GM18909 (cell line): ENCODE measurements around the gene IBA57.

Experiments
- ATAC-seq: cut with Tn5 transposase; IDR thresholded peaks from one replicate; pipeline ENCODE4 v1.9.1; 2021; ENCODE audit warnings: mild to moderate bottlenecking; ENCODE audit not compliant: unreplicated experiment, poor library complexity

The IBA57 gene

DNA sequence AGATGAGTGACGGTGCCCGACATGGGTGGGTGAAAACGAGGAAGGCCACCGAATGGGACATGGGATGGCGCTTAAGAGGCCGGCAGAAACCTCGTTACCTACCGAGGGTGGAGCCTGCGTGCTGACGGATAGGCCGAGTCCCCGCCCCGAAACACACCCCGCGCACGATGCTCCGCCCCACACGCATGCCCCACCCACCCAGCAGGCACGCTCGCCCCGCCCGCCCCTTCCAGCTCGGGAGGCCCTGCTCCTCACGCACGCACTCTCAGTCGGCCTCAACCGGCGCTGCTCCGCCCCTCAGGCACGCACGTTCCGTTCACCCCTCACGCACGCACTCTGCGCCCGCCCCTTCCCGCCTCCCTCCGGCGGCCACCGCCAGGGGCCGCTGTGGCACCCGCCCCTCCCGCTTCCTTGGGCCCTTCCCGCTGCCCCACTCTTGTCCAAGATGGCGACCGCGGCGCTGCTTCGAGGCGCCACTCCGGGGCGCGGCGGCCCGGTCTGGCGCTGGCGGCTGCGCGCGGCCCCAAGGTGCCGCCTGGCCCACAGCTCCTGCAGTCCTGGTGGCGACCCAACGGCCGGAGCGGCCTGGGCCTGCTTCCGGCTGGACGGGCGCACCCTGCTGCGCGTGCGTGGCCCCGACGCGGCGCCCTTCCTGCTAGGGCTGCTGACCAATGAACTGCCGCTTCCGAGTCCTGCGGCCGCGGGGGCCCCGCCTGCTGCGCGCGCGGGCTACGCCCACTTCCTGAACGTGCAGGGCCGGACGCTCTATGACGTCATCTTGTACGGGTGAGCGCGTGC lies at the start of gene IBA57:
IBA57 (plus strand) TSS at position 433 of the 798 bp plus-strand sequence; CDS start at position 446, 13 bp downstream.
- peak; percentile 84 for ATAC-seq

DNA sequence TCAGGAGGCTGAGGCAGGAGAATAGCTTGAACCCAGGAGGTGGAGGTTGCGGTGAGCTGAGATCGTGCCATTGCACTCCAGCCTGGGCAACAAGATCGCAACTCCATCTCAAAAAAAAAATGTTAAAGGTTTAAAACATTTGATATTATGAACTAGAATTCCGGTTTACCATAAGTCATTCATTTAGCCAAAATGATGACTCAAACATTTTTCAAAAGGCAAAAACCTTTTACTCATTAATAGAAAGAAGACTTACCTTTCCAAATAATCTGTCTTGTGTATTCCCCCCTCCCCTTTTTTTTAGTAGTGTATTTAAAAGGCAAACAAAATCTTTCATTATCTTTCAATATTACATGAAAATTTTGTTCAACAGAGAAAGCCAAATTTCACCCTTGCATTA lies 48.3 kb upstream of the IBA57 start:
- ATAC-seq = no peak

- no peak for ATAC-seq
Measured at GRCh38 chr1:228118040-228118439, 47.6 kb upstream of the IBA57 start.

DNA sequence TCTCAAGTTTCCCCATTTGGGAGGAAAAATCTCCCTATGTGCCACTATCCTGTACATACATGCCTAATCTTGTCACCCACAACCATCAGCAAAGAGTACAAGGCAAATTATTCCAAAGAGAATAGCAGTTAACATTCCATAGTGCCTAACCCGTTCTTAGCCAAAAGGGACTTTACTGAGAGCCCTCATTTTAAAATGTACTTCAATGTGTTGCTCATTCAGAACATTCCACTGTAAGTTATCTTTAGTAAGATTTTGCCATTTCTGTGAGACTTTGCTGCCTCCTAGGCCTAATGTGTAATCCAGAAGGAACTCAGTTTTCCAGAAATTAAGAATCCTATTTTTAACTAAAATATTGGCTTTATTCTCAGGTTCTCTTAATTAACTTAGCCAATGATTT lies 45.3 kb upstream of the IBA57 start:
- ATAC-seq = no peak

DNA sequence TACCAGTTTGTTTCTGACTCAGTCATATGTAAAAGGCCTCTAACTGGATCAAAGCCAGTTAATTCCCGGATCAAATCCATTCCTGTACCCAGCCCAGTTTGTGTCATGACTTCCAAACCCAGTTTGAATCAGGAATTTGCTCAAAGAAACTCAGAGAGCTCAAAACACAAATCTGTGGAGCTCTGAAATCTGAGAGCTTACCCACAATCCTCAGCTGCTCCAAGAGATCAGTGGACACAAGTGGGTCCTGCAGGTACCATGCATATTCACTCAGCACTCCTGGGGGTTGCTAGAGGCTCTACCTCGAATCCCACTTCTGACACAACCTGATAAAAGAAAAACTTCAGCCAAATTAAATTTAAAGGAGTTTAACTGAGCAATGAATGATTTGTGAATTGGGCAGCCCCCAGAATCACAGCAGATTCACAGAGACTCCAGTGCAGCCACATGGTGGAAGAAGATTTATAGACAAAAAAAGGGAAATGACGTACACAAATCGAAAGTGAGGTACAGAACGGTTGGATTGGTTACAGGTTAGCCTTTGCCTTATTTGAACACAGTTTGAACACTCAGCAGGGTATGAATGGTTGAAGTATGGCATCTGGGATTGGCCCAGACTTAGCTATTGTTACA lies 44.6 kb upstream of the IBA57 start:
- ATAC-seq = no peak

DNA sequence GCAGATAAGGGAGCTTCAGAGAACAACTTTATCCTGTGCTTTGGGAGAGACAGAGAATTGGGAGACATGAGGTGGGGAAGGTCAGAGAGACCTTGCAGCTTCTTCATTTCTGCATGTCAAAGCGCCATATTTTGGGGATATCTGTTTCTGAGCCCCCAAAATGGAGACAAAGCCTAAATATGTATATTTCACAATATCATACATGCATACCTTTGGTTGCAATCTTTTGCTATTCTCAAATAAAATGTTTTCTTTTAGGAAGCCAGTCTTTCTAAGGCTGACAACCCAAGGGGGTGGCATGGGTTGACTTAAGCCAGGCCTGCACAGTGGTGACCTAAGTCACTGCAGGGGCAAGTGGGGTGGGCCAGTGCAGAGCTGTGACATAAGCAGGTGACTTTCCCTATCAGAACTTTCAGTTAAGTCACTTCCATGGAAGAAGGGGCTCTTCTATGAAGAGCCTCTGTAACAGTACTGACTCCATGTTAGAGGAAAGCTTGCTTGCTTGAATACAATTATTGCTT lies 42.6 kb upstream of the IBA57 start:
- no peak for ATAC-seq

GRCh38 chr1:228123505-228123904 lies 42.1 kb upstream of the IBA57 start:
- ATAC-seq = no peak

GRCh38 chr1:228125185-228125584 lies 40.4 kb upstream of the IBA57 start:
- ATAC-seq = no peak

DNA sequence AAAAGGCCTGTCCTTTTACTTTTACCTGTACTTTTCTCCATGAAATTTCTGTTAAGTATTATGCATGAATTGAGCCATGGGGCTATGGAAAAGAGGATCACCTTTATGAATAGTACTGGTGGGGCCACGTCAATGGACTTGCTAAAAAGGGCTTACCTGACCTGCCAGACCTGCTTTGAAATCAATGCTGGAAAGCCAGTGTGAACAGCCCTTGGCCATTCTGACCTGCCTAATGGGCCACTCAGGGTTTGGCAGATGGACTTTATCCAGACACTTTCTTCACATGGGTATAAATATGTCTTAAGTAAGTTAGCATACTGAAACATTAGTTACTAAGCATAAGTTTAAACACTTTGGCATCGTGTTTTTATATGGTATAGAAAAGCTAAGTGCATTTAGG lies 33.8 kb upstream of the IBA57 start:
- no peak for ATAC-seq

GRCh38 chr1:228134591-228134990 lies 31.0 kb upstream of the IBA57 start:
- no peak for ATAC-seq

DNA sequence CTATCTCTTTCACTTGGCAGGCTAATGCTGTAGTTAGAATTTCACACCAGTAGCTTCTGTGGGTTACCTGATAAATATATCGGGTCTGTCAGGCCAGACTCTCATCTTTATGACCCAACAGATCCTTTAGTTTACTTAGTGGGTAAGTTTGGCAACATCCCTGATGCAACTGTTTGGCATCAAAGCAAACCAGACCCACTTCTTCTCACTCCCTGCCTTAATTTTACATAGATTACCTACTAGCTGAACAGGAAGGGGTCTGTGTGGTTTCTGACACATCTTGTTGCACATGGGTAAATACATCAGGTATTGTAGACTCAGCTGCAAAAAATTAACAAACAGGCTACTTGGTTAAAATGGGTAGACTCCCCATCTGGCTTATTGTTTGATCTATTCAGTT lies 28.7 kb upstream of the IBA57 start:
- ATAC-seq = no peak

- ATAC-seq = no peak
Measured at GRCh38 chr1:228139406-228139930, 26.1 kb upstream of the IBA57 start.

- peak; percentile 93 for ATAC-seq
Measured at GRCh38 chr1:228139931-228140723, 25.5 kb upstream of the IBA57 start, which contains the start of gene GUK1. Gene GUK1 (plus strand): TSS chr1:228140279. CDS start chr1:228140303, 24 bp downstream.

DNA sequence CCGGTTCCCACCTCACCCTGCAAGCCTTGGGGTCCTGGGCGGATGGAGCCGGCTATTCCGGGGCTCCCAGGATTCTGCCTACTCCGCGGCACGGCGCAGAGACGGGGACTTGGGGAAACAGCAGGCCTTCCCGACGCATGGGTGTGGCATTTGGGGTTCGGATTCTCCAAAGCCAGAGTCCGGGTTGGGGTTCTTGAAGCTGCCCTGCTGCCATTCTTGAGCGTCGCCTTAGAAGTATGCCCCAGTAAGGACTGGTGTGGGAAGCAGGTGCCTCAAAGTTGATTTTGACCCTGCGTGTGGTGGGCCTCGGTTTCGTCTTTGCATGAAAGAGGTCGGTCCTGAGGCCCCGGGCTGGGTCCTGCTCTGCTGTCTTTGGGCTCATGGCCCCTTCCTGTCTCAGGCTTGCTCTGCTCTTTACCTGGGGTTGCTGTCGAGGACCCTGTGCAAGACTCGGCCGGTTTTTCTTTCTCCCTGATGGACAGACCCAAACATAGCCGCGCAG lies 24.8 kb upstream of the IBA57 start:
- no peak for ATAC-seq

DNA sequence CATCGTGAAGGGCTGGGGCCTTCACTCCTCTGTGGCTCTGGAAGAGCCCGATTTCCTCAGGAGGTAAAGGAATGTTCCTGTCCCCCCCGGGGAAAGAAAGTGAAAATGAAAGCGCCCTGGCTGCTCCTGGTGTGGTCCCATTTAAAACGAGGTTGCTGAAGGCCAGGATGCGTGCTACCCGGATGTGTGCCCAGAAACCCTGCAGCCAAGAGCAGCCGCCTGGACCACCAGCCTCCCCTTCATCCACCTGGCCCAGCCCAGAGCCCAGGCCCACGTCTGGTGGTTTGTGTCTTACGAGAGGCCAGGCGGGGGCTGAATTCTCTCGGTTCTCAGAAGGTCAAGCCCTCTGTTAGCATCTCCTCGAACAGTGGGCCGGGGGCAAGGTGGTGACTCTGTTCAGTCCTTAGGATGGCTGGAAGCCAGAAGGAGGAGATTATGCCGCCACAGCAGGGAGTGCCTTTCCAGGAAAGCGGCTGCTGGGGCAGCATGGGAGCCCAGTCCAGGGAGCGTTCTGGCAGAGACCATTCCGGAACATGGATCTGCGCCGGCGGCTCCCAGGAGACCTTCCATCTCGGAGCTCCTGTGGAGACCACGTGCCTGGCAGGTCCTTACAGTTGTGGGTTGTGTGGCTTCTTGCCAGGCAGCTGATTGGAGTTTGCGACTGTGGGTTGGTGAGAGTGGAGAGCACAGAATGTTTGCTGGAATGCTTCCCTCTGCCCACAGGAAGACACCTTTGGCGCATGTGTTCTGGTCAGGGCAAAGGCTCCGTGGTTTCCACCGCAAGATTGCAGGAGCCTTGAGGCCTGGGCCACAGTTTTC lies 24.2 kb upstream of the IBA57 start:
- no peak for ATAC-seq

DNA sequence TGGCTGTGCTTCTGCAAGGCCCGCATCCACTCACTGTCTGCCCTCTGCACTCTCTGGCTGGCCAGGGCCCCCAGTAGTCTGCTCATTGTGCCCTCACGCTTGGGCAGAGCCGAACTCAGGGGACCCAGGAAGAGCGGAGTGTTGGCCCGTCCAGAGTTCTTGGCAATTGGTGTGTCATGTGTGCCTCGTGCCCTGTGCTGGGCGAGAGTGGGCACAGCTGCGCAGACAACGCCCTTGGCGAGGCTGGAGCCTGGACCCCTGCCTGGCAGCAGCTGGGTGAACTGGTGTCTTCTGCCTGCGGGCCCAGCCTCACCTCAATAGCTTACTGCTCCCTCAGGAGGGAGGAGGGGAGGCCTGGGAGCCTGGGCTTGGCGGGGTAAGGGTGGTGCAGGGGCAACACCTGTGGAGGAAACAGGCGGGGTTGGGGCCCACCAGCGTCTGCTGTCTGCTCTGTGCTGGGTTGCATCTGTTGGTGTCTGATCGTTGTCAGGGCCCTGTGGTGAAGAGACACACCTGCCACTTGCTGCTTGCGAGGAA lies 23.4 kb upstream of the IBA57 start:
- no peak for ATAC-seq

- no peak for ATAC-seq
Measured at GRCh38 chr1:228142701-228143136, 22.9 kb upstream of the IBA57 start.

DNA sequence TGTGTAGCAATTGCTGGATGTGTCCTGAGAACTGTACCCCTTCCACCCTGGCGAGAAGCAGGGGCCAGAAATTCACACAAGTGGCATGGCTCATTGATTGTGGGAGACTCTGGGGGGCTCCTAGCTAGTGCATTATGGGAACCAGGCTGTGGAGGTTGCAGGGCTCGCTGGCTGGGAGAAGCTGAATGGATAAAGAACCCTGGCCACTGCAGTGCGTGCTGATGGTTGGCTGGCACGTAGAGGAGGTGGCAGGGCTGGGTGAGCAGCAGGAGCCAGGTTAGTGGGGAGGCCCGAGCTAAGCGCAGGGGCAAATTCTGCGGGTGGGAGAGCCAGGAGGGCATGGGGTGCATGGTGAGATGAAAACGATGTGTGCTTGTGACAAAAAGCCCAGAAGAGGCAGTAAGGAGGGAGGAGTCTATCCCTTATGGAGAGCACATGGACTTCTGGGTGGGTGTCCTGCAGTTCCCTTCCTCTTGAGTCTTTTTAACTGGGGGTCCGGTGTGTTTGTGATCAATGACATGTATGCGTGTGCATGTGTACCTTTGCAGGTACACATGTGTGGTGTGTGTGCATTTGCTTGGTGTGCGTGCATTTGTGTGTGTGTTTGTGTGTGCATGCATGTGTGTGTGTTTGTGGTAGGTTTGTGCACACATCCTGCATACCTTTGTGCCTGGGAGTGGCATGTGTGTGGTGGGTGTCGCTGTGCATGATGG lies 22.0 kb upstream of the IBA57 start:
- ATAC-seq = no peak
